Measurements from ENCODE around the gene GATC. TPM values are rescaled to one million over a fixed set of nuclear protein-coding genes. Genes with fewer than 3 reads are reported as not detected.

GATC gene
- total RNA-seq, 1 donor from 2014 or later = 25.3 TPM

GRCh38 chr12:120406069-120406468 is 40.2 kb upstream of the GATC start:
- DNase-seq (ENCODE audit: low read depth) = no peak
- H3K4me3 ChIP-seq (ENCODE audit: low read depth, low read length) = no peak overlapping the region
- TF ChIP-seq CTCF (conservative IDR thresholded peaks at IDR 0.05; ENCODE audit: low read depth, low read length) = no peak

GRCh38 chr12:120406553-120406952 is 39.7 kb upstream of the GATC start:
- DNase-seq (ENCODE audit: low read depth) = no peak
- H3K4me3 ChIP-seq (ENCODE audit: low read depth, low read length) = no peak overlapping the region
- no peak for TF ChIP-seq CTCF (conservative IDR thresholded peaks at IDR 0.05; ENCODE audit: low read depth, low read length)

- no peak for DNase-seq (ENCODE audit: low read depth)
- H3K4me3 ChIP-seq (ENCODE audit: low read depth, low read length) = no peak overlapping the region
- no peak for TF ChIP-seq CTCF (conservative IDR thresholded peaks at IDR 0.05; ENCODE audit: low read depth, low read length)
These were observed 37.5 kb upstream of the GATC start for GRCh38 chr12:120408771-120409170.

GRCh38 chr12:120412421-120412820 is 33.8 kb upstream of the GATC start:
- H3K4me3 ChIP-seq (ENCODE audit: low read depth, low read length) = no peak overlapping the region
- DNase-seq (ENCODE audit: low read depth) = no peak
- TF ChIP-seq CTCF (conservative IDR thresholded peaks at IDR 0.05; ENCODE audit: low read depth, low read length) = no peak

- no peak overlapping the region for H3K4me3 ChIP-seq (ENCODE audit: low read depth, low read length)
- no peak for DNase-seq (ENCODE audit: low read depth)
- TF ChIP-seq CTCF (conservative IDR thresholded peaks at IDR 0.05; ENCODE audit: low read depth, low read length) = no peak
These were observed 32.1 kb upstream of the GATC start for GRCh38 chr12:120413901-120414695.

- no peak overlapping the region for H3K4me3 ChIP-seq (ENCODE audit: low read depth, low read length)
- TF ChIP-seq CTCF (conservative IDR thresholded peaks at IDR 0.05; ENCODE audit: low read depth, low read length) = no peak
- no peak for DNase-seq (ENCODE audit: low read depth)
These were observed 29.6 kb upstream of the GATC start for GRCh38 chr12:120416490-120417216.

All from epithelial cell of proximal tubule (primary cell).